ENCODE measurements around the gene CYB5A. TPM values are rescaled to one million over a fixed set of nuclear protein-coding genes. Genes with fewer than 3 reads are reported as not detected.

The CYB5A gene
- total and polyA plus RNA-seq, 9 of the 15 experiments (the other 6 are each of a cell fraction or from before 2014, with no cell fraction given) = 11.9 to 22.6 (median 14.1) TPM

DNA sequence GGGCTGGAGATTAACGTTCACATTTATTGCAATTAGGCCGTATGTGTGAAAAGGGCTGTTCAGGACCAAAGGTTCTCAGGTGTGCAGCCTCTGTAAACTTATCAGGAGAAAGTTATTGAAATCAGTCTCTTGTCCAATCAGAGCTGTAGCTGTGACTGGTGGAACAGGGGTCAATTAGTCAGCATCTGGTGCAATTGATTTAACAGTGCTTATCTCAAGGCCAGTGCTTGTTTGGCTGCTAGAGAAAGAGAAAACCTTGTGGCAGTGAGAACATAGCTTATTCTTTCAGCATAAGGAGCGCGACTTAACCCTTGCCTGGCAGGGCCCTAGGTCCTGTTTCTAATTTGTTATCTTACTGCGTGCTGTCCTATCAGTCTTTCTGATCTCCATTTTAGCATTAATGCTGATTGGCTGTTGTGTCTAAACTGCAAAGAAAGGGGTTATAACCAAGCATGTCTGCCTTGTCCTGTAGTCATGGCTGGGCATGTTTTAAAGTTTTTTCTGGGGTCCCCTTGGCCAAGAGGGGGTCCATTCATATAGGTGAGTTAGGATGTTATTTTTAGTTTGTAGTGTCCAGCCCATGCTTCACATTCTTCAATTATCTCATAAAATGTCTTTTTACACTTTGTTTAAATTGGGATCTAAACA, 66.4 kb downstream of the CYB5A start (continued):
- TF ChIP-seq, protein P1, sequence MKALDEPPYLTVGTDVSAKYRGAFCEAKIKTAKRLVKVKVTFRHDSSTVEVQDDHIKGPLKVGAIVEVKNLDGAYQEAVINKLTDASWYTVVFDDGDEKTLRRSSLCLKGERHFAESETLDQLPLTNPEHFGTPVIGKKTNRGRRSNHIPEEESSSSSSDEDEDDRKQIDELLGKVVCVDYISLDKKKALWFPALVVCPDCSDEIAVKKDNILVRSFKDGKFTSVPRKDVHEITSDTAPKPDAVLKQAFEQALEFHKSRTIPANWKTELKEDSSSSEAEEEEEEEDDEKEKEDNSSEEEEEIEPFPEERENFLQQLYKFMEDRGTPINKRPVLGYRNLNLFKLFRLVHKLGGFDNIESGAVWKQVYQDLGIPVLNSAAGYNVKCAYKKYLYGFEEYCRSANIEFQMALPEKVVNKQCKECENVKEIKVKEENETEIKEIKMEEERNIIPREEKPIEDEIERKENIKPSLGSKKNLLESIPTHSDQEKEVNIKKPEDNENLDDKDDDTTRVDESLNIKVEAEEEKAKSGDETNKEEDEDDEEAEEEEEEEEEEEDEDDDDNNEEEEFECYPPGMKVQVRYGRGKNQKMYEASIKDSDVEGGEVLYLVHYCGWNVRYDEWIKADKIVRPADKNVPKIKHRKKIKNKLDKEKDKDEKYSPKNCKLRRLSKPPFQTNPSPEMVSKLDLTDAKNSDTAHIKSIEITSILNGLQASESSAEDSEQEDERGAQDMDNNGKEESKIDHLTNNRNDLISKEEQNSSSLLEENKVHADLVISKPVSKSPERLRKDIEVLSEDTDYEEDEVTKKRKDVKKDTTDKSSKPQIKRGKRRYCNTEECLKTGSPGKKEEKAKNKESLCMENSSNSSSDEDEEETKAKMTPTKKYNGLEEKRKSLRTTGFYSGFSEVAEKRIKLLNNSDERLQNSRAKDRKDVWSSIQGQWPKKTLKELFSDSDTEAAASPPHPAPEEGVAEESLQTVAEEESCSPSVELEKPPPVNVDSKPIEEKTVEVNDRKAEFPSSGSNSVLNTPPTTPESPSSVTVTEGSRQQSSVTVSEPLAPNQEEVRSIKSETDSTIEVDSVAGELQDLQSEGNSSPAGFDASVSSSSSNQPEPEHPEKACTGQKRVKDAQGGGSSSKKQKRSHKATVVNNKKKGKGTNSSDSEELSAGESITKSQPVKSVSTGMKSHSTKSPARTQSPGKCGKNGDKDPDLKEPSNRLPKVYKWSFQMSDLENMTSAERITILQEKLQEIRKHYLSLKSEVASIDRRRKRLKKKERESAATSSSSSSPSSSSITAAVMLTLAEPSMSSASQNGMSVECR (CRISPR knock-in tag; IDR thresholded peaks at IDR 0.05) = no peak
- TF ChIP-seq ZFPM2 (CRISPR knock-in tag; IDR thresholded peaks at IDR 0.05) (no peak), SMARCA4 (IDR thresholded peaks at IDR 0.05) (peak; percentile 36; the same call in 1 of the 2 replicates), CBFA2T3 (IDR thresholded peaks at IDR 0.05) (peak; percentile 87), MCM3 (IDR thresholded peaks at IDR 0.05) (no peak), TAL1 (IDR thresholded peaks at IDR 0.05) (peak; percentile 59), SP2 (IDR thresholded peaks at IDR 0.05; ENCODE audit: extremely low read depth, low read depth, low read length, poor library complexity, severe bottlenecking) (no peak), EZH2 (IDR thresholded peaks at IDR 0.05; ENCODE audit: borderline replicate concordance, low read depth, low read length) (no peak), ETS2 (tag; IDR thresholded peaks at IDR 0.05; ENCODE audit: borderline replicate concordance, poor library complexity, severe bottlenecking) (no peak), ZNF253 (CRISPR knock-in tag; conservative IDR thresholded peaks at IDR 0.05) (no peak), TEAD4 (IDR thresholded peaks at IDR 0.05; ENCODE audit: low read length) (peak; percentile 59), TEAD4 (CRISPR knock-in tag; IDR thresholded peaks at IDR 0.05; ENCODE audit: borderline replicate concordance) (no peak), ZNF561 (CRISPR knock-in tag; conservative IDR thresholded peaks at IDR 0.05) (no peak), VEZF1 (CRISPR knock-in tag; IDR thresholded peaks at IDR 0.05) (no peak), HDAC8 (tag; IDR thresholded peaks at IDR 0.05) (no peak)
- TF ChIP-seq, protein P2, sequence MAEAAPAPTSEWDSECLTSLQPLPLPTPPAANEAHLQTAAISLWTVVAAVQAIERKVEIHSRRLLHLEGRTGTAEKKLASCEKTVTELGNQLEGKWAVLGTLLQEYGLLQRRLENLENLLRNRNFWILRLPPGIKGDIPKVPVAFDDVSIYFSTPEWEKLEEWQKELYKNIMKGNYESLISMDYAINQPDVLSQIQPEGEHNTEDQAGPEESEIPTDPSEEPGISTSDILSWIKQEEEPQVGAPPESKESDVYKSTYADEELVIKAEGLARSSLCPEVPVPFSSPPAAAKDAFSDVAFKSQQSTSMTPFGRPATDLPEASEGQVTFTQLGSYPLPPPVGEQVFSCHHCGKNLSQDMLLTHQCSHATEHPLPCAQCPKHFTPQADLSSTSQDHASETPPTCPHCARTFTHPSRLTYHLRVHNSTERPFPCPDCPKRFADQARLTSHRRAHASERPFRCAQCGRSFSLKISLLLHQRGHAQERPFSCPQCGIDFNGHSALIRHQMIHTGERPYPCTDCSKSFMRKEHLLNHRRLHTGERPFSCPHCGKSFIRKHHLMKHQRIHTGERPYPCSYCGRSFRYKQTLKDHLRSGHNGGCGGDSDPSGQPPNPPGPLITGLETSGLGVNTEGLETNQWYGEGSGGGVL (CRISPR knock-in tag; IDR thresholded peaks at IDR 0.05) = no peak
- TF ChIP-seq, protein P3, sequence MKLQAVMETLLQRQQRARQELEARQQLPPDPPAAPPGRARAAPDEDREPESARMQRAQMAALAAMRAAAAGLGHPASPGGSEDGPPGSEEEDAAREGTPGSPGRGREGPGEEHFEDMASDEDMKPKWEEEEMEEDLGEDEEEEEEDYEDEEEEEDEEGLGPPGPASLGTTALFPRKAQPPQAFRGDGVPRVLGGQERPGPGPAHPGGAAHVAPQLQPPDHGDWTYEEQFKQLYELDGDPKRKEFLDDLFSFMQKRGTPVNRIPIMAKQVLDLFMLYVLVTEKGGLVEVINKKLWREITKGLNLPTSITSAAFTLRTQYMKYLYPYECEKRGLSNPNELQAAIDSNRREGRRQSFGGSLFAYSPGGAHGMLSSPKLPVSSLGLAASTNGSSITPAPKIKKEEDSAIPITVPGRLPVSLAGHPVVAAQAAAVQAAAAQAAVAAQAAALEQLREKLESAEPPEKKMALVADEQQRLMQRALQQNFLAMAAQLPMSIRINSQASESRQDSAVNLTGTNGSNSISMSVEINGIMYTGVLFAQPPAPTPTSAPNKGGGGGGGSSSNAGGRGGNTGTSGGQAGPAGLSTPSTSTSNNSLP (IDR thresholded peaks at IDR 0.05; ENCODE audit: borderline replicate concordance, low read depth, low read length) = no peak
